Measurements from ENCODE around the gene PER2.

Gene PER2

GRCh38 chr2:238270606-238271005 is 17.8 kb downstream of the PER2 start:
- no peaks in the 10 kb centered on the region for H3K9me3 Mint-ChIP-seq
- no peak overlapping the region for H3K27ac Mint-ChIP-seq
- H3K27me3 Mint-ChIP-seq = no peaks in the 10 kb centered on the region
- H3K4me3 Mint-ChIP-seq = no peak overlapping the region
- no peaks in the 10 kb centered on the region for H3K4me1 Mint-ChIP-seq (ENCODE audit: low read depth)
- peaks cover 47% of the 10 kb centered on the region for H3K36me3 Mint-ChIP-seq (ENCODE audit: low read depth)

DNA sequence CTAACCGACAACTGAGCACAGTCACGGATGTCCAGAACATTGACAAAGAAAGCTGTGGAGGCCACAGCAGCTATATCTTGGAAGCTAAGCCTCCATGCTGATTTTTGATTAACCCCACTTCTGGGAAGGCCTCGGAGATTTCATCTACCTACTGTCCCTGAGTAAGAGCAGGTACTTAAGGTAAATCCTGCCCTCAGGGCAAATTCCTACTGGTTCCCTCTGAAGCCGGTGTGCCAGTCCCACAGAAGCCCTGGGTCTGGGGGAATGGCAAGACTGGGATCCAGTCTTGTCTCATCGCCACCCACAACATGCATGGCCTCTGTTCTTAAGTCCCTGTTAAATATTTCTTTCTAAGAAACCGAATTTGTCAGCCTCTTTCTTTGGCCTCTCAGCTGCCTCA is 18.7 kb downstream of the PER2 start:
- H3K27me3 Mint-ChIP-seq = no peaks in the 10 kb centered on the region
- H3K36me3 Mint-ChIP-seq (ENCODE audit: low read depth) = peaks cover 43% of the 10 kb centered on the region

DNA sequence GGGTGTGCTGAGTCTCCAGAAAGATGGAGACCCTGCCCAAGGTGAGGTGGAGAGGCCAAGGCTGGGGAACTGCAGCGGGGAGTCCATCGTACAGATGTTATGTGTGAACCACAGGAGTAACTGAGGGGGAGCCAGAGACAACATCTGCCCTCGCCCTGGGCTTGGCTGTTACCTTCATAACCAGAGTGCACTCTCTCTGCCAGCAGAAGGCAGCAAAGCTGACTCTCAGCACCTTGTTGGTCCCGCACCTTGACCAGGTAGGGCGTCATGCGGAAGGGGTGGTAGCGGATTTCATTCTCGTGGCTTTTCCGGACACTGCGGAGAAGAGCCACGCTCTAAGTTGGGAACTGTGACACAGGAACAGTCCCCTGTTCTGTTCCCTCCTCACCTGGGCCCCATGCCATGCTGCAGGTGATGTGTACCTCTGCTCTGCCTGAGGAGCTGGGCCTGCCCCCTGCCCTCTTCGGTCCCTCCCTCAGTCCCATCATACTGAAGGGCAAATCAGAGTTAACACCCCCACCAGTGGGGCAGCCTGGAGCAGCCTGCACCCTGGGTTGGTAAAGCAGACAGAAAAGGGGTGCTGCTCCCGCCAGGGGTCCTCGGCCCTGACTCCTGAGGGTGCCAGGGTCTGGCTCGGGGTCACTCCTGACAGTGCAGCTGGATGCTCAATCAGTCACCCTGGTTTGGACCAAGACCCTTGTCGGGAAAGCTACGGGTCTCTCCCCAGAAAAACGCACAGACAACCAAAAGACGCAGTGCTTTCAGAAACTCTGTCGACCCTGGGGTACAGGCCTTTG is 20.3 kb downstream of the PER2 start:
- Mint-ChIP-seq H3K36me3 (ENCODE audit: low read depth) (peaks cover 45% of the 10 kb centered on the region), H3K4me1 (ENCODE audit: low read depth) (no peaks in the 10 kb centered on the region), H3K9me3 (no peaks in the 10 kb centered on the region), H3K27me3 (no peaks in the 10 kb centered on the region), H3K4me3 (no peak overlapping the region), H3K27ac (no peak overlapping the region)

More for the DNA sequence above, 18.7 kb downstream of the PER2 start:
- H3K9me3 Mint-ChIP-seq = no peaks in the 10 kb centered on the region
- no peak overlapping the region for H3K27ac Mint-ChIP-seq
- no peak overlapping the region for H3K4me3 Mint-ChIP-seq
- H3K4me1 Mint-ChIP-seq (ENCODE audit: low read depth) = no peaks in the 10 kb centered on the region

- Mint-ChIP-seq H3K27me3 (no peaks in the 10 kb centered on the region), H3K4me1 (ENCODE audit: low read depth) (no peaks in the 10 kb centered on the region), H3K36me3 (ENCODE audit: low read depth) (peaks cover 40% of the 10 kb centered on the region), H3K27ac (no peak overlapping the region), H3K4me3 (no peak overlapping the region), H3K9me3 (no peaks in the 10 kb centered on the region)
Observed at GRCh38 chr2:238267341-238267710, 21.1 kb downstream of the PER2 start.

DNA sequence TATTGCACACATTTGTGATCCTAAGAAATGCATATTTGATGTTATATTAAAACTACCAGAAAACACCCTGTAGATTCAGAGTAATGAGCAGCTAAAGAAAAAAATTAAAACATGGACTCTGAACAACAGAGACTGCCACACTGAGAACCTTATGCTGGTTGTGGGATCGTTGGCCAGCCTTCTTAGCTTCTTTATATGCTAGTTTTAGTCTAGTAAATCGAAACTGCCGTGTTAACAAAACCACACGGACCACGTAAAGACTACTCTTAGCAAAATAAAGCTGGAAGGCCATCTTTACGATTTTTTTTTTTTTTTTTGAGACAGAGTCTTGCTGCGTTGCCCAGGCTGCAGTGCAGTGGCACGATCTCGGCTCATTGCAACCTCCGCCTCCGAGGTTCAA is 22.8 kb downstream of the PER2 start:
- no peaks in the 10 kb centered on the region for H3K9me3 Mint-ChIP-seq
- H3K4me1 Mint-ChIP-seq (ENCODE audit: low read depth) = no peaks in the 10 kb centered on the region
- peaks cover 33% of the 10 kb centered on the region for H3K36me3 Mint-ChIP-seq (ENCODE audit: low read depth)
- H3K4me3 Mint-ChIP-seq = no peak overlapping the region
- H3K27ac Mint-ChIP-seq = no peak overlapping the region
- H3K27me3 Mint-ChIP-seq = no peaks in the 10 kb centered on the region

- H3K9me3 Mint-ChIP-seq = no peaks in the 10 kb centered on the region
- H3K27ac Mint-ChIP-seq = no peak overlapping the region
- no peaks in the 10 kb centered on the region for H3K4me1 Mint-ChIP-seq (ENCODE audit: low read depth)
- H3K36me3 Mint-ChIP-seq (ENCODE audit: low read depth) = peaks cover 31% of the 10 kb centered on the region
- no peaks in the 10 kb centered on the region for H3K27me3 Mint-ChIP-seq
- no peak overlapping the region for H3K4me3 Mint-ChIP-seq
Observed at GRCh38 chr2:238264072-238264460, 24.3 kb downstream of the PER2 start.

- H3K4me3 Mint-ChIP-seq = no peak overlapping the region
- no peaks in the 10 kb centered on the region for H3K9me3 Mint-ChIP-seq
- H3K27ac Mint-ChIP-seq = no peak overlapping the region
Observed at GRCh38 chr2:238263204-238264071, 25.0 kb downstream of the PER2 start.

DNA sequence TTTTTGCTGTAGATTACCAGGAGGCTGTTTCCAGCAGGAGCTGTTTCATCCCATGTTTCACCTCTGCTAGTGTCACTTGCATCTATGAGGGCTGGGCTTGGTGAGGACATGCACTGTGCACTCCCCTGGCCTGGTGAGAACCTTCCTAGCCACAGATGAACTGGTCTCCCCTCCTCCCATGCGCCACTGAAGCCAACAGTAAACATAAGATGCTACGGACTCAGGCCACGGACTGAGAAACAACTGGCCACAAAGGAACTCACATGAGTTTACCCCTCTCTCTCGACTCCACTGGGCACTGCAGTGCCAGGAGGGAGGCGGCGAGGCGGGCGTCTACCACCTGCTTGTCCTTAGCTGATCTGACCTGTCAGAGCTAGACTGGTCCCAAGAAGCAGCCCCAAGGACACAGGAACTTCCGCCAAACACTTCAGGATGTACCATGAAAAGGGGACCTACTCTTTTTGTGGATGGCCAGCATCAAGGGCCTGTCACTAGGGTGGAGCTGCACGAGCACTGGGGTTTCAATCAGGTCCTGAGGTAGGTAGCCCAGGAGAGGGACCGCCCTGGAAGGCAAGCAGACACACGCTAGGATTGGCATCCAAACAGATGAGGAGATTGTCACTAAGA is 25.8 kb downstream of the PER2 start:
- Mint-ChIP-seq H3K4me3 (no peak overlapping the region), H3K36me3 (ENCODE audit: low read depth) (peaks cover 31% of the 10 kb centered on the region), H3K9me3 (no peaks in the 10 kb centered on the region), H3K27me3 (no peaks in the 10 kb centered on the region), H3K4me1 (ENCODE audit: low read depth) (no peaks in the 10 kb centered on the region), H3K27ac (no peak overlapping the region)

More at GRCh38 chr2:238263204-238264071, 25.0 kb downstream of the PER2 start:
- Mint-ChIP-seq H3K36me3 (ENCODE audit: low read depth) (peaks cover 26% of the 10 kb centered on the region), H3K27me3 (no peaks in the 10 kb centered on the region), H3K4me1 (ENCODE audit: low read depth) (no peaks in the 10 kb centered on the region)

DNA sequence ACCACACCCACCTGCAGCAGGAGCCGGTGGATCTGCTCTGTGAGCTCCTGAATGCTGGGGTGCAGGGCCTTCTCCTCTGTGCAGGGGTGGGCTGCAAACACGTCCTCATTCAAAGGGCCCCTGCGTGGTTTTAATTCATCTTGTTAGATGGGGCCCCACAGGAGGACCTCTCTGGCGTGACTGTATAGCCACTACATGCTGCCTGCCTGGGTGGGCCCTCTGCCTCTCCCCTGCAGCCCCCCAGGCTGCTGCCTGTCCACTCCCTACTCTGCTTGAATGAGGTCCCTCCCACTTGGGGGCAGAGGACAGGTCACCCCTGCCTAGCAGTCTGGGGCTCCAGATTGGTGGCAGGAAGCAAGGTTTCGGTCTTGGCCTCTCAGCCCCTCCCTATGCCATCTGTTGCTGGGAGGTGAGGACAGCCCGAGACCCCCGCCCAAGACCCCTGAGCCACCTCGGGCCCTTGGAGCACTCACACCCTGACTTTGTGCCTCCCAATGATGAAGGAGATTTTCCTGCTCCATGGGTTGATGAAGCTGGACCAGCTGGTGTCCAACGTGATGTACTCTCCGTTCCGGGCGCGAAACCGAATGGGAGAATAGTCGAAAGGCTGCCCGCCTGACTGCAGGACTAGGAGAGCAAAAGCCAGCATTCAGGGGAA is 26.6 kb downstream of the PER2 start:
- Mint-ChIP-seq H3K9me3 (no peaks in the 10 kb centered on the region), H3K4me3 (no peak overlapping the region), H3K27me3 (no peaks in the 10 kb centered on the region), H3K4me1 (ENCODE audit: low read depth) (no peaks in the 10 kb centered on the region), H3K27ac (no peak overlapping the region), H3K36me3 (ENCODE audit: low read depth) (peaks cover 24% of the 10 kb centered on the region)

GRCh38 chr2:238260883-238261282 is 27.5 kb downstream of the PER2 start:
- H3K9me3 Mint-ChIP-seq = no peaks in the 10 kb centered on the region
- no peaks in the 10 kb centered on the region for H3K27me3 Mint-ChIP-seq
- H3K4me1 Mint-ChIP-seq (ENCODE audit: low read depth) = no peaks in the 10 kb centered on the region
- H3K27ac Mint-ChIP-seq = no peak overlapping the region
- no peak overlapping the region for H3K4me3 Mint-ChIP-seq
- H3K36me3 Mint-ChIP-seq (ENCODE audit: low read depth) = peaks cover 18% of the 10 kb centered on the region

DNA sequence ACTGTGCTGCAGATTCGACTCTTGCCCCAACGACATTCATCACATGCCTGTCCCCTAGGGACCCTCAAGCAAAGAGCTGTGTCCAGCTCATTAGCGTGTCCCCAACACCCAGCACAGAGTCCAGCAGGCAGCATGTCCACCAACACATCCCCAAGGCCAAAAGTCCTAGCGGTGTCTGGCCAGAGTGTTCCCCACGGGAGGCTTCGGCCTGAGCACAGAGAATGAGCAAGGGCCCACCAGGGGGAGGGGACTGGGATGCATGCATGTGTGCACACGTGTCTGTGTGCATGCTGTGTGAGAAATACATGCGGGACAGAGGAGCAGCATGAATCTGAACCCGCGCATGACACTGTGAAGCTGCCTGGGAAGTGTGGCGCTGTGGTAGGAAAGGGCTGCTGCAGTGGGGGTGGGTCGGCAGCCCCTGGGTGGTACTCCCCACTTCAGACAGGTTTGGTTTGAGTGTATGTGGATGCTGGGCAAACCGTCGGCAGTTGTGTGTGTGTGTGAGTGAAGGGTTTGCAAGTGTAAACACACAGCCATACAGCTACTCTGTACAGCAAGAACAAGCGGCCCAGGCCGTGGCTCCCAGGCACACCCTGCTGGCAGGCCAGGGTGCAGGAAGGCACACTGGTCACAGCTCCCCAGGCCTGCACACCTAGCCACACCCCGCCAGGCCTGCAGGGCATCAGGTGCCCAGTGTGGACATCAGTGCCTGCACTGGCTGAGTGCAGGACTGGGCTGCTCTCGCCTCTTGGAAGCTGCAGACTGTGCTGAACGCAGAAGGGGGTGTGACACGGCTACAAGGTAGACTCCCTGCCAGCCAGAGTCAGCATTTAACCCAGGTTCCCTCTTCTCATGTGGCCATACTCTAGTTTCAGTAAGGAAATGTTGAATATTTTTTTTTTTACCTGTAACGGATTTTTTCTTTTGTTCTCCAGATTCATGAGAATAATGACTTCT is 29.1 kb downstream of the PER2 start:
- H3K4me3 Mint-ChIP-seq = no peak overlapping the region
- no peaks in the 10 kb centered on the region for H3K9me3 Mint-ChIP-seq
- H3K4me1 Mint-ChIP-seq (ENCODE audit: low read depth) = no peaks in the 10 kb centered on the region
- peak overlapping the region; percentile 31 for H3K27ac Mint-ChIP-seq
- H3K36me3 Mint-ChIP-seq (ENCODE audit: low read depth) = peaks cover 26% of the 10 kb centered on the region
- no peaks in the 10 kb centered on the region for H3K27me3 Mint-ChIP-seq

GRCh38 chr2:238257786-238258700 is 30.4 kb downstream of the PER2 start:
- no peaks in the 10 kb centered on the region for H3K27me3 Mint-ChIP-seq
- H3K4me3 Mint-ChIP-seq = no peak overlapping the region
- no peak overlapping the region for H3K27ac Mint-ChIP-seq
- H3K4me1 Mint-ChIP-seq (ENCODE audit: low read depth) = no peaks in the 10 kb centered on the region
- peaks cover 21% of the 10 kb centered on the region for H3K36me3 Mint-ChIP-seq (ENCODE audit: low read depth)
- H3K9me3 Mint-ChIP-seq = no peaks in the 10 kb centered on the region

DNA sequence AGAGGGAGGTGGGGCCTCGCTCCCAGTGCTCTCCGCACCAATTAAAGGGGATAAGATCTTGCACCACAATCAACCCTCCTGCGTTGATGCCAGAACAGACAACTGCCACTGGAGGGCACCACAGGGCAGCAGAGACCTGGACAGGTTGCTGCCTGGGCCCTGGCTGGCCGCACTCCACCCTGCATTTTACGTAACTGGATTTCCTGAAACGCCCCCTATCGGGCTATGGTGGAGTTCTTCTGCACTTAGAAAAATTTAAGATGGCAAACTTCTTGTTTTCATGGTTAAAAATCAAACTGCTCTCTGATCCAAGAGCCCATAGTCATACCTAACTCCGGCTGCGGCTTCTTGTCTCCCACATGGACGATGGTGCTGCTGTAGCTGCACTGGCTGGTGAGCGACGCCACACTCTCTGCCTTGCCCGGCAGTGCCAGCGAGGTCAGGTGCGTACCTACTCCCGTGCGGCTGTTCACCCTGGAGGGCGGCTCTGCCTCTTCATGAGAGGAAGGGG is 31.8 kb downstream of the PER2 start:
- no peaks in the 10 kb centered on the region for H3K9me3 Mint-ChIP-seq
- no peak overlapping the region for H3K27ac Mint-ChIP-seq
- no peak overlapping the region for H3K4me3 Mint-ChIP-seq
- H3K4me1 Mint-ChIP-seq (ENCODE audit: low read depth) = no peaks in the 10 kb centered on the region
- H3K36me3 Mint-ChIP-seq (ENCODE audit: low read depth) = peaks cover 23% of the 10 kb centered on the region
- H3K27me3 Mint-ChIP-seq = no peaks in the 10 kb centered on the region
